Stomach (tissue), 4 donors: ENCODE measurements around the gene SCNN1B.

Experiments used
- CTCF ChIP-seq, 7 experiments: fragments of 450-650 bp in 4 of 7; fragments of 200-600 bp in 3 of 7; sonication (generic) in 3 of 7; IDR thresholded peaks; one replicate each; pipeline ENCODE4 v1.5.1; 2016 to 2019; ENCODE audit warnings: antibody characterized with exemption in 7 of 7, control low read depth in 2 of 7, mild to moderate bottlenecking in 1 of 7
- EP300 ChIP-seq: sonication (generic); formaldehyde crosslinking; IDR thresholded peaks from one replicate; pipeline ENCODE4 v1.6.1; 2017; ENCODE audit warnings: antibody characterized with exemption
- POLR2A ChIP-seq, 4 donors: fragments of 450-650 bp; IDR thresholded peaks; one replicate each; pipeline ENCODE4 v1.6.1; 2016; ENCODE audit warnings: antibody characterized with exemption in 4 of 4, control low read depth in 2 of 4, mild to moderate bottlenecking in 1 of 4, moderate library complexity in 1 of 4
- POLR2AphosphoS5 ChIP-seq, 3 donors: sonication (generic); formaldehyde crosslinking; IDR thresholded peaks; one replicate each; pipeline ENCODE4 v1.6.1; 2016; ENCODE audit warnings: antibody characterized with exemption in 3 of 3

GRCh38 chr16:23284584-23284983, 17.5 kb upstream of the SCNN1B start:
- TF ChIP-seq CTCF (IDR thresholded peaks at IDR 0.05) (no peak), POLR2A (IDR thresholded peaks at IDR 0.05) (no peak), EP300 (no peak), POLR2AphosphoS5 (IDR thresholded peaks at IDR 0.05) (no peak)
